Stomach (tissue), 9 donors: ENCODE measurements around the gene HNRNPUL1. TPM values are rescaled to one million over a fixed set of nuclear protein-coding genes. Genes with fewer than 3 reads are reported as not detected.
A peak's percentile ranks its signal among the peaks of the same experiment; 100 is the strongest.

Experiments
- DNase-seq, 2 donors: peaks; one replicate each; pipeline versions ENCODE4 v3.0.0 to v3.0.0-alpha.2; 2013 to 2019
- H3K27ac ChIP-seq, 5 donors: fragments of 200-600 bp in 4 of 5; sonication (generic) in 4 of 5; one replicate each; pipeline ENCODE4 v1.5.1; 2013 to 2019; ENCODE audit warnings: mild to moderate bottlenecking in 1 of 5, moderate library complexity in 1 of 5
- H3K27me3 ChIP-seq, 3 donors: fragments of 200-600 bp; sonication (generic); one replicate each; pipeline ENCODE4 v1.5.1; 2017 to 2019; ENCODE audit warnings: mixed run types in 1 of 3
- H3K36me3 ChIP-seq, 4 donors: fragments of 200-600 bp; sonication (generic); 1 replicate in 3 of 4; 2 replicates in 1 of 4; pipeline ENCODE4 v1.5.1; 2016 to 2019
- H3K4me1 ChIP-seq, 4 donors: fragments of 200-600 bp; sonication (generic); one replicate each; pipeline ENCODE4 v1.5.1; 2016 to 2019
- H3K4me3 ChIP-seq, 4 donors: fragments of 200-600 bp; sonication (generic) in 3 of 4; one replicate each; pipeline ENCODE4 v1.5.1; 2016 to 2019; ENCODE audit warnings: mild to moderate bottlenecking in 1 of 4
- H3K9me3 ChIP-seq, 4 donors: fragments of 200-600 bp; sonication (generic); one replicate each; pipeline ENCODE4 v1.5.1; 2016 to 2019
- CTCF ChIP-seq, 7 experiments: fragments of 450-650 bp in 4 of 7; fragments of 200-600 bp in 3 of 7; sonication (generic) in 3 of 7; IDR thresholded peaks; one replicate each; pipeline ENCODE4 v1.5.1; 2016 to 2019; ENCODE audit warnings: antibody characterized with exemption in 7 of 7, control low read depth in 2 of 7, mild to moderate bottlenecking in 1 of 7
- EP300 ChIP-seq: sonication (generic); formaldehyde crosslinking; IDR thresholded peaks from one replicate; pipeline ENCODE4 v1.6.1; 2017; ENCODE audit warnings: antibody characterized with exemption
- POLR2A ChIP-seq, 4 donors: fragments of 450-650 bp; IDR thresholded peaks; one replicate each; pipeline ENCODE4 v1.6.1; 2016; ENCODE audit warnings: antibody characterized with exemption in 4 of 4, control low read depth in 2 of 4, mild to moderate bottlenecking in 1 of 4, moderate library complexity in 1 of 4
- POLR2AphosphoS5 ChIP-seq, 3 donors: sonication (generic); formaldehyde crosslinking; IDR thresholded peaks; one replicate each; pipeline ENCODE4 v1.6.1; 2016; ENCODE audit warnings: antibody characterized with exemption in 3 of 3
- WGBS, 5 donors: extraction: QIAGEN DNeasy Blood & Tissue Kit in 3 of 5; methylation state at CpG; one replicate each; pipeline versions ENCODE4 v1.1.5 to v1.1.7; 2013 to 2018; 5-methylcytosine and 5-hydroxymethylcytosine counted together
- intact Hi-C: fragments of 100-400 bp; cut with DNase I; formaldehyde crosslinking; loops from one replicate; pipeline ENCODE4 v1.15.1; 2023; ENCODE audit warnings: low total_unique reads
- polyA plus RNA-seq, 3 donors: library from polyadenylated mRNA; stranded (reverse); fragments of 200-250 nt; gene quantifications; one replicate each; pipeline ENCODE4 v1.2.3, GENCODE V29; 2013
- total RNA-seq, 5 donors: library from RNA; depleted of rRNA; stranded (reverse); fragments of >200 nt; gene quantifications; one replicate each; pipeline versions ENCODE4 v1.1.0 to v1.2.3, GENCODE V29; 2014 to 2016
- donor health status: healthy with polysubstance abuse.
- donor health status: Bipolar disorder and iron deficiency.
- donor health status: healthy.

The HNRNPUL1 gene
- total and polyA plus RNA-seq, 8 donors: 47.8 to 319 (median 91.8) TPM

DNA sequence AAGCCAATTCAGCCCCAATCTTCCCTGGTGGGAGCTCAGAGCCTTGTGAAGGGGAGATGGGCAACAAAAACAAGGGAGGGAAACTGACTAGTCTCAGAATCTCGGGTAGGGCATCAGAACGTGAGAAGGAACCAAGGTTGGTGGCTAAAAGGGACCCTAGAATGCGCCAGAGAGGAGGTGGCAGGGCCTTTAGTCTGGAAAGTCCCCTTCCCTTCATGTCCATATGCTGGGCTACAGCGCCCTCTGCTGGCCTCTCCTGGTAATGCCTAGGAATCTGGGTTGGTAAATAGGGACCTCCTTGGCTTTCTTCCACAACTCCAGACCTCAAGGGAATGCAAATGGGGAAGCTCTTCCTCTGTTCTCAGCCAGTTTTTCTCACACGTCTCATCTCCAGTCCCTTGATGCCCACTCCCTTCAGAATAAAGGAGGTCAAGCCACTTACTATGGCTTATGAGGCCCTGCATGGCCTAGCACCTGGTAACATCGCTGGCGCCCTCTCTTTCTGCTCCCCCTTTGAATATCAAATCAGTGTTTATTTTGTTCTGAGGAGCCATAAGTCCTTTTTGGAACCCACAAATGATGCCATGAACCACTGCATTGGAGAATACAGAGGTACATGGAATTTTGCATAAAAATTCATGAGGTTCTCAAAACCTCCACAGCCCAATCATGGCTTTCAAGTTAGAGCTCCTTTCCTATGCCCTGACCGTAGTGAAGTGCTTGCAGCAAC, 44.4 kb downstream of the HNRNPUL1 start:
- intact Hi-C loops: loop anchor here (5.0 kb wide), 1 partner anchor 106 kb away; no protein-coding TSS in a partner anchor
- WGBS, 5 donors: 14 to 20% (median 17%) methylated on average over 8 of the region's 8 CpGs

GRCh38 chr19:41309180-41310032, 45.2 kb downstream of the HNRNPUL1 start:
- peak overlapping the region; percentile 93 to 98 (median 95) for H3K27ac ChIP-seq
- intact Hi-C loops: loop anchor here (5.0 to 10.0 kb wide), 2 partner anchors 45 to 107 kb away; partner anchors contain the start of gene HNRNPUL1
- 4 to 10% (median 6%) methylated on average over 26 of the region's 26 CpGs for WGBS, 5 donors
- peak overlapping the region; percentile 62 to 76 (median 64) for H3K4me3 ChIP-seq
- DNase-seq: no peak
- H3K4me1 ChIP-seq: peaks cover 34 to 76% (median 51%) of the 10 kb centered on the region in 4 donors
- TF ChIP-seq CTCF (IDR thresholded peaks at IDR 0.05) (no peak), POLR2A (IDR thresholded peaks at IDR 0.05) (no peak), EP300 (no peak), POLR2AphosphoS5 (IDR thresholded peaks at IDR 0.05) (no peak)
- no peaks in the 10 kb centered on the region for H3K27me3 ChIP-seq
- H3K9me3 ChIP-seq: no peaks in the 10 kb centered on the region
- peaks cover 33 to 59% (median 57%) of the 10 kb centered on the region in 4 donors for H3K36me3 ChIP-seq

More for the DNA sequence above, 44.4 kb downstream of the HNRNPUL1 start:
- H3K27me3 ChIP-seq: no peaks in the 10 kb centered on the region
- H3K9me3 ChIP-seq: no peaks in the 10 kb centered on the region
- peak overlapping the region; percentile 93 to 98 (median 95) for H3K27ac ChIP-seq
- peaks cover 41 to 59% (median 57%) of the 10 kb centered on the region in 4 donors for H3K36me3 ChIP-seq
- DNase-seq: peak; percentile 96 to 98
- H3K4me3 ChIP-seq: peak overlapping the region; percentile 62 to 76 (median 64)
- peaks cover 34 to 84% (median 51%) of the 10 kb centered on the region in 4 donors for H3K4me1 ChIP-seq
- TF ChIP-seq POLR2A (IDR thresholded peaks at IDR 0.05) (no peak), POLR2AphosphoS5 (IDR thresholded peaks at IDR 0.05) (peak; percentile 47 to 88 (median 70)), CTCF (IDR thresholded peaks at IDR 0.05) (peak in 6 of 7 experiments; percentile 89 to 99 (median 99))

GRCh38 chr19:41310033-41310831, 46.1 kb downstream of the HNRNPUL1 start, which contains the start of gene CCDC97:
TSS of gene CCDC97 (plus strand) at chr19:41310172. CDS start at chr19:41310311, 139 bp downstream.
- peaks cover 27 to 59% (median 56%) of the 10 kb centered on the region in 4 donors for H3K36me3 ChIP-seq
- intact Hi-C loops: loop anchor here (10.0 kb wide), 1 partner anchor 45 kb away; the partner anchor contains the start of gene HNRNPUL1
- no peaks in the 10 kb centered on the region for H3K27me3 ChIP-seq
- peaks cover 34 to 73% (median 51%) of the 10 kb centered on the region in 4 donors for H3K4me1 ChIP-seq
- 0 to 1% (median 0%) methylated on average over 35 to 47 of the region's 47 CpGs for WGBS, 5 donors
- peak within 1 kb of the TSS; percentile 93 to 98 (median 95) for H3K27ac ChIP-seq
- no peaks in the 10 kb centered on the region for H3K9me3 ChIP-seq
- TF ChIP-seq CTCF (IDR thresholded peaks at IDR 0.05) (peak in 1 of 7 experiments; percentile 26), POLR2A (IDR thresholded peaks at IDR 0.05) (peak in 1 of 4 donors; percentile 16), POLR2AphosphoS5 (IDR thresholded peaks at IDR 0.05) (peak; percentile 55 to 90 (median 75)), EP300 (no peak)
- DNase-seq: peak; percentile 89 to 96
- H3K4me3 ChIP-seq: peak within 1 kb of the TSS; percentile 62 to 76 (median 64)
